Activated T-helper 17 cell treated with anti-CD3 and anti-CD28 coated beads, Interleukin-2, amount 50 U/mL, for 72 hours (primary cell): ENCODE measurements around the gene ADGRA3. TPM values are rescaled to one million over a fixed set of nuclear protein-coding genes. Genes with fewer than 3 reads are reported as not detected.

Source experiments
- ATAC-seq: fragments of 150-1000 bp; cut with Tn5 transposase; replicated peaks from 2 replicates; pipeline ENCODE4 v1.10.0; 2021; ENCODE audit warnings: mild to moderate bottlenecking, moderate library complexity
- H3K27ac Mint-ChIP-seq: one replicate; pipeline ENCODE4 v1.8.0; 2022; ENCODE audit warnings: mixed read lengths
- H3K27me3 Mint-ChIP-seq: one replicate; pipeline ENCODE4 v1.8.0; 2022; ENCODE audit warnings: mixed read lengths
- H3K36me3 Mint-ChIP-seq: one replicate; pipeline ENCODE4 v1.8.0; 2022; ENCODE audit warnings: low read depth, mild to moderate bottlenecking, mixed read lengths
- H3K4me1 Mint-ChIP-seq: one replicate; pipeline ENCODE4 v1.8.0; 2022; ENCODE audit warnings: mixed read lengths
- H3K4me3 Mint-ChIP-seq: one replicate; pipeline ENCODE4 v1.8.0; 2022; ENCODE audit warnings: mild to moderate bottlenecking, mixed read lengths
- H3K9me3 Mint-ChIP-seq: one replicate; pipeline ENCODE4 v1.8.0; 2022; ENCODE audit warnings: mixed read lengths
- total RNA-seq, 2 donors: library from RNA; stranded (reverse); gene quantifications; one replicate each; pipeline ENCODE4 v1.2.3, GENCODE V29; 2022

The ADGRA3 gene, protein sequence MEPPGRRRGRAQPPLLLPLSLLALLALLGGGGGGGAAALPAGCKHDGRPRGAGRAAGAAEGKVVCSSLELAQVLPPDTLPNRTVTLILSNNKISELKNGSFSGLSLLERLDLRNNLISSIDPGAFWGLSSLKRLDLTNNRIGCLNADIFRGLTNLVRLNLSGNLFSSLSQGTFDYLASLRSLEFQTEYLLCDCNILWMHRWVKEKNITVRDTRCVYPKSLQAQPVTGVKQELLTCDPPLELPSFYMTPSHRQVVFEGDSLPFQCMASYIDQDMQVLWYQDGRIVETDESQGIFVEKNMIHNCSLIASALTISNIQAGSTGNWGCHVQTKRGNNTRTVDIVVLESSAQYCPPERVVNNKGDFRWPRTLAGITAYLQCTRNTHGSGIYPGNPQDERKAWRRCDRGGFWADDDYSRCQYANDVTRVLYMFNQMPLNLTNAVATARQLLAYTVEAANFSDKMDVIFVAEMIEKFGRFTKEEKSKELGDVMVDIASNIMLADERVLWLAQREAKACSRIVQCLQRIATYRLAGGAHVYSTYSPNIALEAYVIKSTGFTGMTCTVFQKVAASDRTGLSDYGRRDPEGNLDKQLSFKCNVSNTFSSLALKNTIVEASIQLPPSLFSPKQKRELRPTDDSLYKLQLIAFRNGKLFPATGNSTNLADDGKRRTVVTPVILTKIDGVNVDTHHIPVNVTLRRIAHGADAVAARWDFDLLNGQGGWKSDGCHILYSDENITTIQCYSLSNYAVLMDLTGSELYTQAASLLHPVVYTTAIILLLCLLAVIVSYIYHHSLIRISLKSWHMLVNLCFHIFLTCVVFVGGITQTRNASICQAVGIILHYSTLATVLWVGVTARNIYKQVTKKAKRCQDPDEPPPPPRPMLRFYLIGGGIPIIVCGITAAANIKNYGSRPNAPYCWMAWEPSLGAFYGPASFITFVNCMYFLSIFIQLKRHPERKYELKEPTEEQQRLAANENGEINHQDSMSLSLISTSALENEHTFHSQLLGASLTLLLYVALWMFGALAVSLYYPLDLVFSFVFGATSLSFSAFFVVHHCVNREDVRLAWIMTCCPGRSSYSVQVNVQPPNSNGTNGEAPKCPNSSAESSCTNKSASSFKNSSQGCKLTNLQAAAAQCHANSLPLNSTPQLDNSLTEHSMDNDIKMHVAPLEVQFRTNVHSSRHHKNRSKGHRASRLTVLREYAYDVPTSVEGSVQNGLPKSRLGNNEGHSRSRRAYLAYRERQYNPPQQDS (N-terminal part only)
- 1 to 10 TPM in 1 of 2 donors, under 1 TPM in 1; 0.71 to 1.2 TPM for total RNA-seq

DNA sequence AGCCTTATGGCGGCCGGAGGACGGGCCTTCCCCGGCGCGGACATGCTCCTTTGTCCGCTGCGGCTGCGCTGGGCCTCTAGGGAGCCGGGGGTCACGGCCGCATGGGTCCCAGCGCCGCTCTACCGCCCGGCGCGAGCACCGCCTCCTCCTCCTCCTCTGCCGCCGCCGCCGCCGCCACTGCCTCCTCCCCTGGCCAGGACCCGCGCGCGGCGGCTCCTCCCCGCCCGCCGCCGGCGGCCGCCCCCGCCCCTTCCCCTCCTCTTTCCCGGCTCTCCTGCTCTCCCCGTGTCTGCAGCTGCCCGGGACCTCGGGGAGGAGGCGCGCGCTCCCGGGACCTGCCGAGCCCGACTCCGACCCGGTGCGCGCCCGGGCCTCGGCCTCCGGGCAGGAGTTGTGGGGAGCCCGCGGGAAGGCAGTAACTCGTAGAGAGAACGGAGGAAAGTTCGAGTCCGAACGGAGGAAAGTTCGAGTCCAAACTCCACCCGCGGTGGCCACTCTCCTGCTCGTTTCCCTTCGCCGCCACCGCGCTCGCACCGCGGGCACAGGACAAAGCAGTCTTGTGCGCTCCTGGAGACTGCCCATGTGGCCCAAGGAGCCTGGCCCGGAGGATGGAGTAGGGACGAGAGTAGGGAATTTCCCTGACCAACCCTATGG lies at the start of gene ADGRA3:
TSS of gene ADGRA3 (minus strand) at position 179 of the 654 bp plus-strand sequence. CDS start 282 bp downstream, outside the sequence.
- no peaks in the 10 kb centered on the region for H3K4me1 Mint-ChIP-seq
- no peaks in the 10 kb centered on the region for H3K36me3 Mint-ChIP-seq
- H3K4me3 Mint-ChIP-seq: peak within 1 kb of the TSS; percentile 66
- ATAC-seq: peak; percentile 26
- H3K27me3 Mint-ChIP-seq: peaks cover 34% of the 10 kb centered on the region
- H3K27ac Mint-ChIP-seq: no peak within 1 kb of the TSS
- peaks cover 5% of the 10 kb centered on the region for H3K9me3 Mint-ChIP-seq

- H3K36me3 Mint-ChIP-seq: no peaks in the 10 kb centered on the region
- H3K9me3 Mint-ChIP-seq: peaks cover 6% of the 10 kb centered on the region
- H3K27me3 Mint-ChIP-seq: no peaks in the 10 kb centered on the region
- H3K4me1 Mint-ChIP-seq: no peaks in the 10 kb centered on the region
- no peak overlapping the region for H3K27ac Mint-ChIP-seq
- ATAC-seq: no peak
- no peak overlapping the region for H3K4me3 Mint-ChIP-seq
Measured at GRCh38 chr4:22556495-22556894, 40.6 kb upstream of the ADGRA3 start.

DNA sequence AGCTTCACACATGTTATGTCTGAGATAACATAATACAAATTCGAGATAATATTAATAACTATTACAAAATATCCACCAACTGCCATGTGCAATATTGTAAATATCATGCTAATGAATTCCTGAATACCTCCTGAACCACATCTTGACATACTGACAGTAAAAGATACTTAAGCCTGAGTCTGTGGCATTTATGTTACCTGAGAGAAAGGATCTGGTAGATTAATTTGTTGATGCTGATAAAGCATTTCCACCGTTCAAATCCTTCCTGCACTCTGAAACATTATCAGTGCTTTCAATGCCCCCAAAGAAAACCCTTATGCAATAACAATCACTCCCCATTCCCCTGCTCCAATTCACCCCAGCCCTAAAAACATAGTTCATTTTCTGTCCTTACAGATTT lies 38.8 kb upstream of the ADGRA3 start:
- H3K36me3 Mint-ChIP-seq: no peaks in the 10 kb centered on the region
- H3K9me3 Mint-ChIP-seq: peaks cover 6% of the 10 kb centered on the region
- H3K4me1 Mint-ChIP-seq: no peaks in the 10 kb centered on the region
- H3K27ac Mint-ChIP-seq: no peak overlapping the region
- ATAC-seq: no peak
- no peaks in the 10 kb centered on the region for H3K27me3 Mint-ChIP-seq
- no peak overlapping the region for H3K4me3 Mint-ChIP-seq

- H3K27ac Mint-ChIP-seq: no peak overlapping the region
- H3K4me1 Mint-ChIP-seq: no peaks in the 10 kb centered on the region
- no peak for ATAC-seq
- no peaks in the 10 kb centered on the region for H3K36me3 Mint-ChIP-seq
- H3K27me3 Mint-ChIP-seq: no peaks in the 10 kb centered on the region
- H3K4me3 Mint-ChIP-seq: no peak overlapping the region
- H3K9me3 Mint-ChIP-seq: peaks cover 6% of the 10 kb centered on the region
Measured at GRCh38 chr4:22553560-22553959, 37.7 kb upstream of the ADGRA3 start.

DNA sequence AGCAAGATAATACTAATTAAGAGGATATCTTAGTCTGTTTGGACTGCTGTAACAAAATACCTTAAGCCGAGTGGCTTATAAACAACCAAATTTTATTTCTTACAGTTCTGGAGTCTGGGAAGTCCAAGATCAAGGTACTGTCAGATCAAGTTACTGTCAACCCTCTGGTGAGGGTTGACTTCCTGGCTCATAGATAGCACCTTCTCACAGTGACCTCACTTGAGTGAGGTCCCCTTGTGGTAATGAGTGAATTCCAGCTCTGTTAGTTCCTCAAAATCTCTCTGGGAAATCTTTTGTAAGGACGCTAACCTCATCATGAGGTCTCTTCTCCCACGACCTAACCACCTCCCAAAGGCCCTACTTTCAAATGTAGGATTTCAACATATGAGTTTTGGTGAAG lies 36.9 kb upstream of the ADGRA3 start:
- Mint-ChIP-seq H3K27me3 (no peaks in the 10 kb centered on the region), H3K36me3 (no peaks in the 10 kb centered on the region), H3K4me3 (no peak overlapping the region), H3K9me3 (peaks cover 6% of the 10 kb centered on the region), H3K27ac (no peak overlapping the region), H3K4me1 (no peaks in the 10 kb centered on the region)
- no peak for ATAC-seq

DNA sequence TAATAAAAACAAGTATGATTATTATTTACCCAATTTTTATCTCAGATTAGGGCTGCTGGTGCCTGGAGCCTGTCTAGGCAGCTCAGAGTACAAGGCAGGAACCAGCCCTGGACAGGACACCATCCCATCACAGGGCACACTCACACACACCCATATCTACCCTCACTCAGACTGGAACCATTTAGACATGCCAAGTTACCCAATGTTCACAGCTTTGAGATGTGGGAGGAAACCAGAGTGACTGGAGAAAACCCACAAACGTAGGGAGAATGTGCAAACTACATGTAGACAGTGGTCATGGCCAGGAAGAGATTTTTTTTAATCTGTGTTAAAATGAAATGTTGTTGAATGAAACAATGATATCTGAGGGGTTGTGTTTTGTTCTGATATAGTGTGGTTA lies 35.7 kb upstream of the ADGRA3 start:
- Mint-ChIP-seq H3K9me3 (peaks cover 11% of the 10 kb centered on the region), H3K27ac (no peak overlapping the region), H3K27me3 (no peaks in the 10 kb centered on the region), H3K36me3 (no peaks in the 10 kb centered on the region), H3K4me3 (no peak overlapping the region), H3K4me1 (no peaks in the 10 kb centered on the region)
- ATAC-seq: no peak

DNA sequence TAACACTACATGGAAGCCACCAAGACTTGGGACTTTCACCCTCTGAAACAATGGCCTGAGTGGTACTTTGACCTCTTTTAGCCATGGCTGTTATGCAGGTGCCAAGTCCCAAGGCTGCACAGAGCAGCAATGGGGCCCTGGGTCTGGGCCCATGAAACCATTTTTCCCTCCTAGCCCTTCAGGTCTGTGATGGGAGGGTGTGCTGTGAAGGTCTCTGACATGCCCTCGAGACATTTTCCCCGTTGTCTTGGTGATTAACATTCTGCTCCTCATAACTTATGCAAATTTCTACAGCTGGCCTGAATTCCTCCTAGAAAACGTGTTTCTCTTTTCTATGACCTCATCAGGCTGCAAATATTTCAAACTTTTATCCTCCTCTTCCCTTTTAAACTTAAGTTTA lies 30.4 kb upstream of the ADGRA3 start:
- Mint-ChIP-seq H3K36me3 (no peaks in the 10 kb centered on the region), H3K27ac (no peak overlapping the region), H3K4me3 (no peak overlapping the region), H3K27me3 (no peaks in the 10 kb centered on the region), H3K4me1 (no peaks in the 10 kb centered on the region), H3K9me3 (peaks cover 23% of the 10 kb centered on the region)
- no peak for ATAC-seq

DNA sequence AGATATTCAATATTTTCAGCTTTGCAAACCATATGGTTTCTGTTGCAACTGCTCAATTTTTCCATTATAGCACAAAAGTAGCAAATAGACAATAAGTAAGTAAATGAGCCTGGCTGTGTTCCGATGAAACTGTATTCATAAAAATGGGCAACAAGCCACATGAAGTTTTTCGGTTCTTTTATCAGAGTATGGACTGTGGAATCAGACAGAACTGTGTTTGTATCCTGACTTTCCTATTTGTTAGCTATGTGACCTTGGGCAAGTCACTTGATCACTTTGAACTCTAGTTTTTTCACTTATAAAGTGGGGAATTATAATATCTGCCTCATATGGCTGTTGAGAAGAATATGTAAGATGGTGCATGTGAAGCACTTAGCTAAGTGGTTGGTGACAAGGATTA lies 23.4 kb upstream of the ADGRA3 start:
- H3K27ac Mint-ChIP-seq: no peak overlapping the region

DNA sequence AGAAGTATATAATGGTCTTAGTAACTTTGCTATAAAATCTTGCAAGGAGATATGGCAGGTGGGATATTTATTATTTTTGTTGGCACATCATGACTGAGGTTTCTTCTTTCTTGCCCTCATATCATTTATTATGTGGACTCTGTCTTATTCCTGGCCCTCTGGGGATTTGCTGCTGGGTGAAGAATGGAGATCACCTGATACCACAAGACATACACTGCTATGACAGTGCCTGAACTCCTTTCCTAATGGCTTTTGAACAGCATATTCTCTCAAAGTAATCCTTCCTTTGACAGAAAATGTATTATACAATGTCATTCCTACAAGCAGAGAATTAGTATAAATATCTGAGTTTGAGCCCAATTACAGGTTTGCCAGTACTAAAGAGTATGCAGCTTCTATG lies 22.0 kb upstream of the ADGRA3 start:
- H3K4me3 Mint-ChIP-seq: no peak overlapping the region
- no peak overlapping the region for H3K27ac Mint-ChIP-seq
- H3K9me3 Mint-ChIP-seq: peaks cover 14% of the 10 kb centered on the region
- no peaks in the 10 kb centered on the region for H3K4me1 Mint-ChIP-seq
- no peaks in the 10 kb centered on the region for H3K27me3 Mint-ChIP-seq
- no peak for ATAC-seq
- H3K36me3 Mint-ChIP-seq: no peaks in the 10 kb centered on the region

More for the DNA sequence above, 23.4 kb upstream of the ADGRA3 start:
- H3K36me3 Mint-ChIP-seq: no peaks in the 10 kb centered on the region
- H3K27me3 Mint-ChIP-seq: no peaks in the 10 kb centered on the region
- no peaks in the 10 kb centered on the region for H3K4me1 Mint-ChIP-seq
- no peak for ATAC-seq
- no peak overlapping the region for H3K4me3 Mint-ChIP-seq
- H3K9me3 Mint-ChIP-seq: peaks cover 12% of the 10 kb centered on the region

DNA sequence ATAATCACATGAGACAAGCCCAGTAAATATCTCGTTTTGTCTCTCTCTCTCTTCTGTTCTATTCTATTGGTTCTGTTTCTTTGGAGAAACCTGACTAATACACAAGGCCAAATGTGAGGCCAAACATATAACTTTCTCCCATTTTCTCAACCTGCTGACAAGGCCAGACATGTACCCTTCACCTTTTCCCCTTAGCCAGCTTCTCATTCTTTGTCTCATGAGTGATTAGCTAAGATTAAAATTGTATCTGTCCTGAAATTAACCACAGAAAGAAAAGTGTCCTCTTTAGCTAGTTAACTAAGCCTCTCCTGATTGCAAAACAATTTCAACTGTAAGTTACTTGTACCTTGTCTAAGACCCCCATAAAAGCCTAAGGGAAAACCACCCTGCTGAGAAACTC lies 18.5 kb upstream of the ADGRA3 start:
- no peak overlapping the region for H3K27ac Mint-ChIP-seq
- H3K4me1 Mint-ChIP-seq: no peaks in the 10 kb centered on the region
- no peaks in the 10 kb centered on the region for H3K36me3 Mint-ChIP-seq
- H3K27me3 Mint-ChIP-seq: no peaks in the 10 kb centered on the region
- ATAC-seq: no peak
- H3K9me3 Mint-ChIP-seq: peaks cover 9% of the 10 kb centered on the region
- H3K4me3 Mint-ChIP-seq: no peak overlapping the region

- no peak for ATAC-seq
- peaks cover 9% of the 10 kb centered on the region for H3K9me3 Mint-ChIP-seq
- H3K4me3 Mint-ChIP-seq: no peak overlapping the region
- H3K27ac Mint-ChIP-seq: no peak overlapping the region
- H3K36me3 Mint-ChIP-seq: no peaks in the 10 kb centered on the region
- no peaks in the 10 kb centered on the region for H3K4me1 Mint-ChIP-seq
- no peaks in the 10 kb centered on the region for H3K27me3 Mint-ChIP-seq
Measured at GRCh38 chr4:22532896-22533295, 17.0 kb upstream of the ADGRA3 start.

DNA sequence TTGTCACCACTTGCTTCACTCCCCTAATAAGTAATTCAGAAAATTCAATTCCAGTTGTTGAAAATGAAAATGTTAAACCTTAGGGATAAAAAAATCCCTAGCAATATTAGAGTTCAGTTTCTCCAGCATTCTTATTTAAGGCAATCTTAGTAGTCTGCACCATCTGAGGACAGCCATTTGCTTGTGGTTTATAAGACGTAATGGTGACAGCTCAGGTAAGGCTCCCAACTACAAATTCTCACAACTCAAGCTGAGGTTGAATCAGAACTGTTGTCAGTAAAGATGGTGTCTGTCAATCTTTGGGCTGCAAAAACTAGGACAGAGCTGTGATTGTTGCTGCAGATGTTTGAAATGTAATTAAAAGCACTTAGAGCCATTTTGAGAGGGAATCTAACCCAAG lies 16.3 kb upstream of the ADGRA3 start:
- Mint-ChIP-seq H3K4me3 (no peak overlapping the region), H3K9me3 (peaks cover 9% of the 10 kb centered on the region), H3K4me1 (no peaks in the 10 kb centered on the region), H3K27ac (no peak overlapping the region), H3K27me3 (no peaks in the 10 kb centered on the region), H3K36me3 (no peaks in the 10 kb centered on the region)
- no peak for ATAC-seq

GRCh38 chr4:22531311-22532019 lies 15.6 kb upstream of the ADGRA3 start:
- Mint-ChIP-seq H3K27ac (no peak overlapping the region), H3K36me3 (no peaks in the 10 kb centered on the region)

More at GRCh38 chr4:22531311-22532019, 15.6 kb upstream of the ADGRA3 start:
- H3K4me3 Mint-ChIP-seq: no peak overlapping the region
- ATAC-seq: no peak
- no peaks in the 10 kb centered on the region for H3K4me1 Mint-ChIP-seq
- peaks cover 9% of the 10 kb centered on the region for H3K9me3 Mint-ChIP-seq
- H3K27me3 Mint-ChIP-seq: no peaks in the 10 kb centered on the region
